Measurements from ENCODE around the gene SAMD9.
"Not testable (repeated sequence)": the region's sequence is repeated elsewhere in the genome, so short reads cannot be mapped to it uniquely, and the experiment has no call there.

SAMD9 gene

DNA sequence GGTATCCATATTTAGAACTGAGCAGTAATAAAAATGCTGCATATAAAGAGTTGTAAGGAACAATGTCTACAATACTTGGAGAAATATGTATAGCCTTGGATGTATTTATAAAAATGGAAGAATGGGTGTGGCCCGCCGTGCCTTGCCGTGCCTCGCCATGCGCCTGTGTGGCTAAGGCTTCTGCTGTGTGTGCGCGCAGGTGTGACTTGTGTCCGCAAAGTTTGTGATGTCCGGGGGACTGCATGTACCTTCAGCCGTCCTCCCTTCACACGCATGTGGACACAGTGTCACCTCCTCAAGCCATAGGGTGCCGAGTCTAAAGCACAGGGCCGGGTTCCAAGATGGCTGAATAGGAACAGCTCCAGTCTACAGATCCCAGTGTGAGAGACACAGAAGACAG is 9.8 kb downstream of the SAMD9 start:
- Histone ChIP-seq H3K4me1 (no peaks in the 10 kb centered on the region), H3K9me3 (ENCODE audit: control insufficient read depth, low read length) (no peaks in the 10 kb centered on the region), H3K79me2 (no peaks in the 10 kb centered on the region), H3K36me3 (ENCODE audit: control insufficient read depth, insufficient read depth, low read length) (no peaks in the 10 kb centered on the region), H3K4me3 (ENCODE audit: low read depth, low read length) (no peak overlapping the region), H3K27me3 (ENCODE audit: control insufficient read depth, insufficient read depth, low read length) (no peaks in the 10 kb centered on the region), H2AFZ (no peak overlapping the region), H3K4me2 (ENCODE audit: low read length) (no peak overlapping the region), H3K9ac (no peak overlapping the region), H3K27ac (no peak overlapping the region)
- TF ChIP-seq, protein P1, sequence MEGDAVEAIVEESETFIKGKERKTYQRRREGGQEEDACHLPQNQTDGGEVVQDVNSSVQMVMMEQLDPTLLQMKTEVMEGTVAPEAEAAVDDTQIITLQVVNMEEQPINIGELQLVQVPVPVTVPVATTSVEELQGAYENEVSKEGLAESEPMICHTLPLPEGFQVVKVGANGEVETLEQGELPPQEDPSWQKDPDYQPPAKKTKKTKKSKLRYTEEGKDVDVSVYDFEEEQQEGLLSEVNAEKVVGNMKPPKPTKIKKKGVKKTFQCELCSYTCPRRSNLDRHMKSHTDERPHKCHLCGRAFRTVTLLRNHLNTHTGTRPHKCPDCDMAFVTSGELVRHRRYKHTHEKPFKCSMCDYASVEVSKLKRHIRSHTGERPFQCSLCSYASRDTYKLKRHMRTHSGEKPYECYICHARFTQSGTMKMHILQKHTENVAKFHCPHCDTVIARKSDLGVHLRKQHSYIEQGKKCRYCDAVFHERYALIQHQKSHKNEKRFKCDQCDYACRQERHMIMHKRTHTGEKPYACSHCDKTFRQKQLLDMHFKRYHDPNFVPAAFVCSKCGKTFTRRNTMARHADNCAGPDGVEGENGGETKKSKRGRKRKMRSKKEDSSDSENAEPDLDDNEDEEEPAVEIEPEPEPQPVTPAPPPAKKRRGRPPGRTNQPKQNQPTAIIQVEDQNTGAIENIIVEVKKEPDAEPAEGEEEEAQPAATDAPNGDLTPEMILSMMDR (IDR thresholded peaks at IDR 0.05): no peak

DNA sequence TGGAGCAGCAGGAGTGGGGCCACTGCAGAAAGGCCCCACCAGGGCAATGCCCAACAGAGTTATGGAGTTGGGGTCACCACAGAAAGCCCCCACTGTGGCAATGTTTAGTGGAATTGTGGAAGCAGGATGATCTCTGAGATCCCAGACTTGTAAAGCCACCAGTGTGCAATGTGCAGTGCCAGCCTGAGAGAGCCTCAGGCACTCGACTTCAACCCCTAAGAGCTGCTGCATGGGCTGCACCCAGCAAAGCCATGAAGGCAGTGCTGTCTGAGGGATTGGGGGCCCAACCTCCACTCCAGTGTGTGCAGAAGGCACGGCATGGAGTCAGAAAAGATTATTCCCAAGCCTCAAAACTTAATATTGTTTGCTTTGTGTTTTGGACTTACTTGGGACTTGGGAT is 20.4 kb downstream of the SAMD9 start:
- Histone ChIP-seq H3K9me3 (ENCODE audit: control insufficient read depth, low read length) (no peaks in the 10 kb centered on the region), H3K4me2 (ENCODE audit: low read length) (no peak overlapping the region)
- TF ChIP-seq, protein P1 (IDR thresholded peaks at IDR 0.05): no peak

GRCh38 chr7:93092757-93093370 is 24.9 kb downstream of the SAMD9 start:
- Histone ChIP-seq H3K4me2 (ENCODE audit: low read length) (no peak overlapping the region), H3K9ac (no peak overlapping the region), H3K4me3 (ENCODE audit: low read depth, low read length) (no peak overlapping the region), H3K79me2 (no peaks in the 10 kb centered on the region), H3K27ac (no peak overlapping the region), H3K27me3 (ENCODE audit: control insufficient read depth, insufficient read depth, low read length) (no peaks in the 10 kb centered on the region), H2AFZ (no peak overlapping the region), H3K9me3 (ENCODE audit: control insufficient read depth, low read length) (no peaks in the 10 kb centered on the region), H3K36me3 (ENCODE audit: control insufficient read depth, insufficient read depth, low read length) (no peaks in the 10 kb centered on the region), H3K4me1 (no peaks in the 10 kb centered on the region)
- TF ChIP-seq, protein P1 (IDR thresholded peaks at IDR 0.05): no peak

More for the DNA sequence above, 20.4 kb downstream of the SAMD9 start:
- Histone ChIP-seq H3K4me1 (no peaks in the 10 kb centered on the region), H3K27ac (no peak overlapping the region), H3K9ac (no peak overlapping the region), H2AFZ (no peak overlapping the region), H3K27me3 (ENCODE audit: control insufficient read depth, insufficient read depth, low read length) (no peaks in the 10 kb centered on the region), H3K36me3 (ENCODE audit: control insufficient read depth, insufficient read depth, low read length) (no peaks in the 10 kb centered on the region), H3K4me3 (ENCODE audit: low read depth, low read length) (no peak overlapping the region), H3K79me2 (no peaks in the 10 kb centered on the region)

DNA sequence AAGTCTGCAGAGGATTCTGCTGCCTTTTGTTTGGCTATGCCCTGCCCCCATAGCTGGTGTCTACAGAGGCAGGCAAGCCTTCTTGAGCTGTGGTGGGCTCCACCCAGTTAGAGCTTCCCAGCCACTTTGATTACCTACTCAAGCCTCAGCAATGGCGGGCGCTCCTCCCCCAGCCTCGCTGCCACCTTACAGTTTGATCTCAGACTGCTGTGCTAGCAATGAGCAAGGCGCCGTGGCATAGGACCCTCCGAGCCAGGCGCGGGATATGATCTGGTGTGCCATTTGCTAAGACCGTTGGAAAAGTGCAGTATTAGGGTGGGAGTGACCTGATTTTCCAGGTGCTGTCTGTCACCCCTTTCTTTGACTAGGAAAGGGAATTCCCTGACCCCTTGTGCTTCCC is 44.4 kb downstream of the SAMD9 start:
- H3K27ac ChIP-seq: not testable (repeated sequence)

DNA sequence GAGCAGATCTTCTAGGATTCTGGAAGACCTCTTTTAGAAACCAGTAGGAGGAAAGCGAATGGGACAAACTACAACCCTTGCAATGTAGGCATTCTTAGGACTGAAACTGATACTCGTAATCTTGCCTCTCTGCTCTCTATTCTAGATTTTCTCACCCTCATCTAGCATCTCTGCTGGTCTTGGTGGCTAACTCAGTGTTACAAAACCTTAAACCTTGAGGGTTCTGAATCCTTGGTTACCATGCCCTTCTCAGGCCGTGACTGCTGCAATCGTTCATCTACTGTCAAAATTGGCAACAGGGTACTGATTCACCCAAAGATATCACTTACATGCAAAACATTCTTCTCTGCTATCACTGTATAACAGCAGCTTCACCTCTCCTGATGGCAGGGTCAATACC is 55.2 kb downstream of the SAMD9 start:
- TF ChIP-seq, protein P1 (IDR thresholded peaks at IDR 0.05): no peak
- Histone ChIP-seq H3K4me2 (ENCODE audit: low read length) (no peak overlapping the region), H3K9ac (no peak overlapping the region), H3K4me1 (peaks cover 4% of the 10 kb centered on the region), H3K27ac (no peak overlapping the region), H3K27me3 (ENCODE audit: control insufficient read depth, insufficient read depth, low read length) (no peaks in the 10 kb centered on the region), H3K36me3 (ENCODE audit: control insufficient read depth, insufficient read depth, low read length) (no peaks in the 10 kb centered on the region), H3K9me3 (ENCODE audit: control insufficient read depth, low read length) (no peaks in the 10 kb centered on the region), H3K79me2 (no peaks in the 10 kb centered on the region), H3K4me3 (ENCODE audit: low read depth, low read length) (no peak overlapping the region), H2AFZ (peak overlapping the region; percentile 57)

More for the DNA sequence above, 44.4 kb downstream of the SAMD9 start:
- H3K27me3 ChIP-seq (ENCODE audit: control insufficient read depth, insufficient read depth, low read length); H3K79me2 ChIP-seq; H3K36me3 ChIP-seq (ENCODE audit: control insufficient read depth, insufficient read depth, low read length); H3K4me1 ChIP-seq; H2AFZ ChIP-seq; H3K9ac ChIP-seq; H3K4me2 ChIP-seq (ENCODE audit: low read length); H3K9me3 ChIP-seq (ENCODE audit: control insufficient read depth, low read length); H3K4me3 ChIP-seq (ENCODE audit: low read depth, low read length): not testable (repeated sequence)

All from parathyroid adenoma (tissue), 2 donors.